HPDE6-E6E7 (cell line): ENCODE results near the gene BSPRY.
A peak's percentile ranks its signal among the peaks of the same experiment; 100 is the strongest.
"Not testable (repeated sequence)": the region's sequence is repeated elsewhere in the genome, so short reads cannot be mapped to it uniquely, and the experiment has no call there.

Experiments used
- DNase-seq: peaks from one replicate; pipeline ENCODE4 v3.0.0; 2011; ENCODE audit warnings: missing footprints; ENCODE audit errors: extremely low spot score

BSPRY gene

DNA sequence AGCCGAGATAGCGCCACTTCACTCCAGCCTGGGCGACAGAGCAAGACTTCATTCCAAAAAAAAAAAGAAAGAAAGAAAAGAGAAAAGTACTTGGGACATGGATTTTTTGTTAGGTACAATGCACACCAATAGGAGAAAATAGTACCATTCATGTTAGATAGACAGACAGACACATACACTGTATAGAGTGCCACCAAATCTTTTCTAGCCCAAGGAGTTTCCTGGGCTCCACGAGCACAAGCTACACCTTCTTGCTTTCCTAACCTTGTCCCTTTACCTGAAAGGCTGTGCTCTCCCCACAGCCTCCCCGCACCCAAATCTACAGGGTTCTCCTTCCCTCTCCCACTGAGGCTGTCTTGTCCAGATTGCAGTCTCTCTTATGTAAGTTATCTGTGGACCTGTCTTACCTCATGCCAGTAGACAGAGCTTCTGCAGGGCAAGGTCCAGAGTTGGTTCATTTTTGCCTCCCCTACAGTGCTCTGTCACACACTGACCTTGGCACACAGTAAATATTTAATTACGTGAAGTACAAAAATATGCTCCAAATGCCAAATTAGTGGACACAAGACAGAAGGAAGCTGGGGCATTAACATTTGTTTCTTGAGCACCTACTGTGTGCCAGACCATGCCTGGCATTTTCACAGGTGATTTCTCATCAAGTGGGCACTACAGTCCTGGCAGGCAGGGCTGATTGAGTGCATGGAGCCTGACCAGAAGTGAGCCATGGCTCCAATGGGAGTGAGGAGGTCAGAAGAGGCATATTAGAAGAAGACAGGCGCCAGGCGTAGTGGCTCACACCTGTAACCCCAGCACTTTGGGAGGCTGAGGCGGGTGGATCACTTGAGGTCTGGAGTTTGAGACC is 45.9 kb downstream of the BSPRY start:
- no peak for DNase-seq

DNA sequence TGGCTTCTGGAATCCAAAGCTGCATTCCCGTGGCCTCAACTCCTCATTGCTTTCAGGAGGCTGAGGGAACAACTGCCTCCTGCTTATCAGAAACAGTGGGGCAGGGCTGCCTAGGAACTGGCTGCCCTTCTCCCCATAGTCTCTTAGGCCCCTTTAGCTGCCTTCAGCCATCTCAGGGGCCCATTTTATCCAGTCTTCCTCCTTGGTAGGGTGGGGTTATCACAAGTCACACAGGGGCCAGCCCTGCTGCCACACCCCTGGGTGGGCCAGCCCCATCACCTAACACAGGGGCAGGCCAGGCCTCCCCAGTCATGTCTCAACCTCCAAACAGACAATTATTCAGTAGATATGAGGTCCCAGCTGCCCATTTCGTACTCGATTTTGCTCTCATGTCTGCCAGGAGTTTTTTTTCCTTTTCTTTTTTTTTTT is 47.9 kb downstream of the BSPRY start:
- no peak for DNase-seq

DNA sequence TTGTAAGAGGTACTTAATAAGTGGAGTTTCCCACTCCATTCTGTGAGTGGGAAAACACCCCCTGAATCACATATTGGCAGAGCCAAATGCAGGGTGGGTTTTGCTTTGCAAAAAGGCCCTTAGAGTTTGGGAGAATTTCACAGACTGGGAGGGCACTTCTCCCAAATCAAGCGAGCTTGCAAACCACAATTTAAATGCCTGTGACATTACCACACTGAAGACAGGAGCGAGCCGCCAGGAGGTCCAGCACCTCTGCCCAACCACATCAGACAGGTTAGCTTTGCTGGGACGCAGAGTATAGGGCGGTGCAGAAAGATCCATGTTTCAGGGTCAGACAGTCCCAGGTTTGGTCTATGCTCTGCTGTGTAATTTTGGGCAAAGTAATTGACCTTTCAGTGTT is 49.5 kb downstream of the BSPRY start:
- no peak for DNase-seq

DNA sequence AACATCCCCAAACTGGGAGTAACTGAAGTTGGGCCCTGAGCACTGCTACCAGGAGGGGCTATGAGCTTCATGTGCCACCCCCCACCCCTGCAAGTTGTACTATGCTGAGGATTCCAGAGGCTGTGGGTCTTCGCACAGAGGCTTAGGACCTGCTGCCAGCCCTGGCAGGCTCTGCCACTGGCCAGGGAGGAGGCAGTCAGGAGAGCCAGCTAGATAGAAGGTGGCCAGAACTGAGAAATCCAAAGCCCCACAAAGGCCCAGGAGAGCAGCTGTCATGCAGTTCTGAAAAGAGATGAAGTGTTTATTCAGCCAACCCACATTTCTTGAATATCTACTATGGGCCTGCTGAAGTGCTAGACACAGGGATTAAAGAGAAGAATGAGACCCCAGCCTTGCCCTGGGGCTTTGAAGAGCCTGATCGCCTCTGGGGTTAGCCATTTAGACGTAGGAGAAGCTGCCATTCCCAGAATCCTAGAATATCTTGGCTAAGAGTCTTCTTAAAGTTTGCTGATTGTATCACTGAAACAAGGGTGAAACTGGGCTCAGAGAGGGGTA is 50.4 kb downstream of the BSPRY start:
- no peak for DNase-seq

DNA sequence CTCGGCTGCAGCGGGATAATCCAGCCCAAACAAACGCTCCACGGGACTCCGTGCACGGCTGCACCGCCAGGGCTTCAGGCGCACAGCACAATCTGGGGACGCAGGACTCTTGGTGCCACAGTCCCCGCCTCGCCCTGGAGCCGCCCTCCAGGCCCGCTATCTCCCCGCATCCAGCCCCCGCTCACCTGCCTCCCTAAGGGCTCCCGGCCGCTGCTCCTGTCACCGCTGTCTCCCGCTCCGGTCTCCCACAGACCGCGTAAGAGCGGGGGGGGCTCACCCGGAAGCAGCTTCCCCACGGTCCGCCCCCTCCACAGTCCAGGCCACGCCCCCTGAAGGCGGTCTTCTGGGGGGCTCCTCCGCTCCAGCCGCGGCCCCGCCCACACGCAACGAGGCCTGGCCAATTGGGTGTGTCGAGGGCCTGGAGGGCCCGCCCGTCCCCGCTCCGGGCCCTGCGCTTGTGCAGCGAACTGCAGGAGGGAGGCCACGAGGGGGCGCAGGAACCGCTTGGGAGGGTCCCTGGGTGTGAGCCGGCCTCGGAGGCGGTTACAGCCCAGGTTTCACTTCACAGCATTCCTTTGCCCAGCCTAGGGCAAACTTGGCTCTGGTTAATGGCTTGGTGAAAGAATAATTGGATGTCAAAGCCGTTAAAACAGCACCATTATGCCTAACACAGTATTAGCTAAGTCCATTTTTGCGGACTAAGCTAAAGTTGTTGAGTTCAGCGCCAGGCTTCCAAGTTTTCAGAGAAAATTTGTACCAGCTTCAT is 51.9 kb downstream of the BSPRY start, which contains the start of gene ALAD:
Gene ALAD (minus strand): TSS at position 258 of the 766 bp plus-strand sequence. CDS start 7,725 bp downstream, outside the sequence.
- peak; percentile 97 for DNase-seq

DNA sequence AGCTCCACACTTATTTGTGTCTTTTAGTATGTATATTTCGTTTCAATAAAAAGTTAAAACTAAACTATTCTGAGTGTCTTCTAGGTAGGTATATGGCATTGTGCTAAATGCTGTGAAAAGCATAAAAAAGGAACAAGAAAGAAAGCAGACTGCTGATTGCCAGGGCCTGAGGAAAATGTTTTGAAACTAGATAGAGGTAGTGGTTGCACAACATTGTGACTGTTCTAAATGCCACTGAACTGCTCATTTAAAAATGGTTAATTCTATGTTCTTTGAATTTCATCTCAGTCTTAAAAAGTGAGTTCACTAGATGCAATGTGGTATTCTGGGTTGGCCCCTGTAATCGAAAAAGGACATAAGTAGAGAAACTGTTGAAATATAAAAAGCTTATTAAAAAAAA is 54.3 kb downstream of the BSPRY start:
- no peak for DNase-seq

DNA sequence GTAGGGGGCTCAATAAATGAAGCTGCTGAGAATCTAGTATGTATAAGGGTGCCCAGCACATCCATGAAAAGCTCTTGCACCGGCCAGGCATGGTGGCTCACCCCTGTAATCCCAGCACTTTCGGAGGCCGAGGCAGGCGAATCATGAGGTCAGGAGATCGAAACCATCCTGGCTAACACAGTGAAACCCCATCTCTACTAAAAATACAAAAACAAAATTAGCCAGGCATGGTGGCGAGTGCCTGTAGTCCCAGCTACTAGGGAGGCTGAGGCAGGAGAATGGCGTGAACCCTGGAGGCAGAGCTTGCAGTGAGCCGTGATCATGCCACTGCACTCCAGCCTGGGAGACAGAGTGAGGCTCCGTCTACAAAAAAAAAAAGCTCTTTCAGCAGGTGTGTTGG is 57.0 kb downstream of the BSPRY start:
- not testable (repeated sequence) for DNase-seq

DNA sequence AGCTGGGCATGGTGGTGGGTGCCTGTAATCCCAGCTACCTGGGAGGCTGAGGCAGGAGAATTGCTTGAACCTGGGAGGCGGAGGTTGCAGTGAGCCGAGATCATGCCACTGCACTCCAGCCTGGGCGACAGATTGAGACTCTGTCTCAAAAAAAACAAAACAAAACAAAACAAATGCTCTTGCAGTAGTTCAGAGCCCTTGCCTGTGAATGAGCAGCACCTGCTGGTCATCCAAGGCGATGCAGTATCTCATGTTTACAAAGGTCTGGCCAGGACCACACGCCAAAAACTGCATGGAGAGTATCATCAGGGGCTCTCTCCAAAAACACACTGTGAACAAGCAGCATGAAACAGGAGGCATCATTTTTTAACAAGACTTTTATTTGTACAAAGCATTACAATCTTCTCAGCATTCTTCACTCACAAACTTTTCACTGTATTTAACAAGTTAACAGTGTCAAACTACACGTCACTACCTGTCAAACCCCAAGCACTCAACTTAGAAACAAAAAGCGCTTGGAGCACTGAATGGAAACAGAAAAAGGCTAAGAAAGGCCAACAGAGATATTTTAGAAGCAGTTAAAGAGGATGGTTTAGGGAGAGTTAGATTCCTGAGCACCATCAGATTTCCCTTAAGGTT is 57.7 kb downstream of the BSPRY start:
- DNase-seq, result not testable (repeated sequence)

DNA sequence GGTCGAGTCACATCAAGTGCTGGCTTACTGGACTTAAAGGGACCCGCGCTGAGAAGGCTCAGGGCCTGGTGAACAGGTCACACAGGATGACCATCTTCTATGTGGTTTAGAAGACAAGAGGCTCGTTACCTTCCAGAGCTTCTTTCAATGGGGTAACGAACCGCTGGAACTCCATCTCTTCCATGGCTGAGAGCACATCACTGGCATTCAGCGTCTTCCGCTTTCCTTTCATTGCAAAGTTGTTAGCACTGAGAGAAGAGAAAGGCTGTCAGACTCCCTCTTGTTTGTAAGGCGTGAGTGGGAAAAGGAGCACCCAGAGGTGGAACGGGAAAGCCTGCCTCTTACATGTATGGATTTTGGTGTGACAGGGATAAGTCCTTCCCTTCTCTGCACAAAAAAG is 60.1 kb downstream of the BSPRY start:
- DNase-seq, result no peak

DNA sequence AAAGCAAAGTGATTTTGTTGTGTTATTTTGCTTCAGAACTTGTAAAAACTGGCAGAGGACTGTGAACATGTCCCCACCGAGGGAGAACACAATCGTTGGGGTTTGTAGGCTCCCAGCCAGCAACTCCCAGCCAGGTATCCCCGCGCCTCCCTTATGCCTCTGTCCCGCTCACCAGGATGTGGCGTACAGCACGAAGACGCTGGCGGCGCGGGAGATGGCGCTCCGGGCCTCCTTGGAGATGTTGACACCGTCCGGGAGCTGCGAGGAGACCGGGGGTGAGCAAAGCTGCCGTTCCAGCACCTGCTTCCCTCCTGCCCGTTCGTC is 60.5 kb downstream of the BSPRY start:
- DNase-seq, result no peak

DNA sequence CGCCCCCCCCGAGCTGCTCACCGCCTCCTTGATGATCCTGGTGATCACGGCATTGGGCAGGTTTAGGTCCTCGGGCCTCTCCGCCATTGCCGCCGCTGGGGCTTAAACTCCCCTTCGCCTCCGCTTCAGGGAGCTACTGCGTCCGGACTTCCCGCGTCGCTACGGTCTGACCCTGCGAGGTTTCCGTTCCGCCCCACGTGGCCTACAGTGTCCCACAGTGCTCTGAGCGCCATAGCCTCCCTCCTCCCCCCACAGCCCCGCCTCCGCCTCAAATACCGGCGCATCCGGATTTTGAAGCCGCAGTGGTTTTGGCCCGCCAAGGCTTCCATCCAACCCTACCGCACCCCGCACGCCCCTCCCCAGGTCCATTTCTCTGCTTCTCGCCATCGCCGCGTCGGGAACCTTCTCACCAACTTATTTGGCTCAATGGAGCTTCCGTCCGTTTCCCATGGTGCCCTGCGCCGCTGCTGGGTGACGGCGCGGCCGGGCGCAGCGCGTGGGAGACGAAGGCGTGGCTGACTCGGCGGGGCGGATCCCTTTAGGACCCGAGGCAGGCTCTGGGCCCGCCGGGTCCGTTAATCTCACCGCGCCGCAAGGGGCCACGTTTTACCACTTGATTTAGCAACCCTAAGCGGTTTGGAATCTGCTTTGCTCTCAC is 61.0 kb downstream of the BSPRY start, which contains the start of the genes C9orf43 and POLE3:
Gene C9orf43 (plus strand): TSS at position 541 of the 658 bp plus-strand sequence. CDS start 2,747 bp downstream, outside the sequence.
Gene POLE3 (minus strand): TSS at position 469 of the 658 bp plus-strand sequence. CDS start 382 bp downstream, at position 87.
- peak; percentile 94 for DNase-seq

DNA sequence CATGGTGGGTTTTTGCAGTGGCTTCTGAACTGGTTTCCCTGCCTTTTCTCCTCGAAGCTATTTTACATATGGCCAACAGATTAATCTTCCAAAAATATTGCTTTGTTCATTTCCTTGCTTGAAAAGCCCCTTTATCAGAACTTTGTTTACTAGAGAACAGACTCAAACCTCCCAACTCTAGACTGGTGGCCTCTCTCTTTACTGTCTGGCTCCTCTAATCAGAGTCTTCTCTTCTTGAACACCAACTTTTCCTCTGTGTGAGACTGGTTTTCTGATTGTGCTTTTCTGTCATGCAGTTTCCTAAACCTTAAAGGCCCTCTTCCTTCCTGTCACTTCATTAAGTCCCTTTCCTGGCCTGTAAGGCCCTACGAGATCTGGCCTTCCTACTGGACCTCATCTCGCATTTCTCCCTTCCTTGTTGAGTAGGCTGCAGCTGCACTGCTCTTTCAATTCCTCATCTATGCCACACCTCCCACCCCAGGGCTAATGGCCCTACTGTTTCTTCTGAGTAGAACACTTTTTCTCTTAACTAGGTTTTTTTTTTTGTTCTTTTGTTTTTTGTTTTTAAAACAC is 66.9 kb downstream of the BSPRY start:
- no peak for DNase-seq

DNA sequence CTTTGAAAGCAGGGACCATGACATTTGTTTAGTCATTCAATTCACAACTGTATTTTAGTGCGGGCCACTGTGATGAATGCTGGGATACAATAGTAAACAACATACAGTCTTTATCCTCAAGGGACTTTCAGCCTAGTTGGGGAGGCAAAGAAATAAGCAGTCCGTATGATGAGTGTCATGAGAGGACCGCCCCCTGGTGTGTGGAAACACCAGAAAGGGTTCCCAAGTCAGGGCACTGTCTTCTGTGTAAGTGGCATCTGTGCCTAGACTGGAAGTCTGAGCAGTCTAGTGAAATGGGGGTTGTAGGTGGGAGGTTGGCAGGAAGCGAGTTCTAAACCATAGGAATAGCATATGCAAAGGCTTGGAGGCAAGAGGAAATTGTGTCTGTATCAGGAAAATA is 68.0 kb downstream of the BSPRY start:
- DNase-seq, result no peak
